Activated T-cell treated with anti-CD3 and anti-CD28 coated beads, Interleukin-2, amount 50 U/mL, for 4 hours (primary cell): ENCODE results near the gene MYO6. TPM values are rescaled to one million over a fixed set of nuclear protein-coding genes. Genes with fewer than 3 reads are reported as not detected.

Experiments
- ATAC-seq, 2 donors: fragments of 200-7000 bp; cut with Tn5 transposase; one replicate each; pipeline ENCODE4 v1.10.0; 2021
- DNase-seq: peaks from one replicate; pipeline ENCODE4 v3.0.0-alpha.2; 2020
- H3K27me3 Mint-ChIP-seq: one replicate; pipeline ENCODE4 v1.8.0; 2021; ENCODE audit warnings: low read depth, mixed read lengths
- H3K36me3 Mint-ChIP-seq: one replicate; pipeline ENCODE4 v1.8.0; 2022; ENCODE audit warnings: mixed read lengths; ENCODE audit not compliant: insufficient read depth
- H3K4me1 Mint-ChIP-seq: one replicate; pipeline ENCODE4 v1.8.0; 2021; ENCODE audit warnings: low read depth, mixed read lengths
- H3K4me3 Mint-ChIP-seq: one replicate; pipeline ENCODE4 v1.8.0; 2021; ENCODE audit warnings: mild to moderate bottlenecking, moderate library complexity, mixed read lengths
- H3K9me3 Mint-ChIP-seq: one replicate; pipeline ENCODE4 v1.8.0; 2021; ENCODE audit warnings: mixed read lengths
- total RNA-seq, 3 donors: library from RNA; stranded (reverse); gene quantifications; one replicate each; pipeline ENCODE4 v1.2.1, GENCODE V29; 2021

MYO6 gene
- total RNA-seq, 3 donors from 2014 or later, result 0.71 to 1.0 (median 0.92) TPM

DNA sequence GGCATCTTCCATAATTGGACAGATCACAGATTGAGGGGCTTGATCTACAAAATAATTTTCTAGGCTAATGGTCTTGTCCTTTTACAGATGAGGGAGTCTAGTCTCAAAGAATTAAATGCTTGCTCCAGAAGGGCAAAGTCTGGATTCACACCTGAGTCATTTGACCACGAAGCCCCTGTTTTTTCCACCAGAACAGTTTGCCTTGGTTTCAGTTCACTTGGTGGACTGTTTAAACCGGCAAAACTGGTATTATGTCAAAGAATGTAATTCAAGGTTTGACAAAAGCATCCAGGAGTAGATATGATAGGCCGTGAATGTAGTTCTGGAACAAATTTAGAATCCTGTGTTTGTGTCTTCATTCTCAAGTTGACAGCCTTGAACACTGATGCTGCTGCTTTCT, 3.3 kb downstream of the MYO6 start:
- H3K9me3 Mint-ChIP-seq, result no peaks in the 10 kb centered on the region
- H3K4me3 Mint-ChIP-seq, result no peak overlapping the region
- ATAC-seq (no peak), DNase-seq (no peak)
- peaks cover 8% of the 10 kb centered on the region for H3K4me1 Mint-ChIP-seq
- H3K36me3 Mint-ChIP-seq, result no peaks in the 10 kb centered on the region
- peaks cover 27% of the 10 kb centered on the region for H3K27me3 Mint-ChIP-seq

DNA sequence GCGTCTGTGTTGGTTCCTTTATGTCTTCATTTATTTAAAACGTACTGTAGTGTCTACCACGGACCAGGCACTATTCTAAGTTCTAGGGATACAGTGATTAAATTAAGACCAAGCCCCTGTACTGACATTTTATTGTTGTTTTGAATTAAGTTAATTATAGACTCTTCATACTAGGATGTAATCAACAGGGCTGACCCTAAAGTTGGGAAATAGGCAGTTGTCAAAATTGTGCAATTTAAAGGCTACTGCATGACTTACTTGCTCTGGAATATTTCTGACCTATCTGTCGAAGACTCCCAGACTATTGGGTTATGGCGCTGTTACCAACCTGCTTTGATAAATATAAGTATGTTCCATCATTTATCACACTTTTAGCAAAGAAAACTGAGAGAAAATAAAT, 6.7 kb downstream of the MYO6 start:
- no peak for ATAC-seq
- no peaks in the 10 kb centered on the region for H3K36me3 Mint-ChIP-seq
- no peaks in the 10 kb centered on the region for H3K9me3 Mint-ChIP-seq
- H3K4me3 Mint-ChIP-seq, result no peak overlapping the region
- H3K4me1 Mint-ChIP-seq, result no peaks in the 10 kb centered on the region
- DNase-seq, result no peak
- peaks cover 12% of the 10 kb centered on the region for H3K27me3 Mint-ChIP-seq

DNA sequence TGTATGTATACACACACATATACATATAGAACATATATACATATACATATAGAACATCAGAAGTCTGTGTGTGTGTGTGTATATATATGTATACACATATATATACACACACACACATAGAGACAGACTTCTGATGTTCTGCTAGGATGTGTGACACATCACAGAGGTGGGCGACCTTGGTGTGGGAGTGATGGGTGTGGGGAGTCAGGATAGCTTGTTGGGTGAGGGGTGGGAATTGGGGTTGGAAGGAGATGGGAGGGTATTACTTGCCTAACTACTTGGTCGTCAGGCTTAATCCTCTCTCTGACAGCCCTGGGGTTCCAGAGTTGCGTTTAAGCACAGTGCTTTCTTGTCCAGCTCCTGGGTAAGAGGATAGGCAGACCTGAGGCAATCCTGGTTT, 8.3 kb downstream of the MYO6 start:
- Mint-ChIP-seq H3K27me3 (peaks cover 11% of the 10 kb centered on the region), H3K4me1 (no peaks in the 10 kb centered on the region), H3K9me3 (no peaks in the 10 kb centered on the region), H3K4me3 (no peak overlapping the region), H3K36me3 (no peaks in the 10 kb centered on the region)
- ATAC-seq, result no peak
- DNase-seq, result no peak

DNA sequence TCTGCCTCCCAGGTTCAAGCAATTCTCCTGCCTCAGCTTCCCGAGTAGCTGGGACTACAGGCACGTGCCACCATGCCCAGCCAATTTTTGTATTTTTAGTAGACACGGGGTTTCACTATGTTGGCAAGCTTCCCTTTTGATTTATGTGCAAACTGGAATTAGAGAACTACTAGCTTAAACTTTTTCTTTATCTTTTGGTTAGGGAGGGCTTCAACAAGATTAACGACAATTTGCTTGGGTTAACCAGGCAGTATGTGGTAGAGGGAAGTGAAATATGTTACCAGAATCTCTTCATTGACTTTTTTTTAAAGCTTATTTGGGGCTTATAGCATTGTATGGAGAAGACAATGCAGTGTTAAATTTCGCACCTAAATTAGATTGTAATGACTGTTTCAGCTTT, 9.0 kb downstream of the MYO6 start:
- Mint-ChIP-seq H3K36me3 (no peaks in the 10 kb centered on the region), H3K4me1 (no peaks in the 10 kb centered on the region), H3K9me3 (no peaks in the 10 kb centered on the region), H3K27me3 (peaks cover 11% of the 10 kb centered on the region), H3K4me3 (no peak overlapping the region)
- ATAC-seq (no peak), DNase-seq (no peak)

DNA sequence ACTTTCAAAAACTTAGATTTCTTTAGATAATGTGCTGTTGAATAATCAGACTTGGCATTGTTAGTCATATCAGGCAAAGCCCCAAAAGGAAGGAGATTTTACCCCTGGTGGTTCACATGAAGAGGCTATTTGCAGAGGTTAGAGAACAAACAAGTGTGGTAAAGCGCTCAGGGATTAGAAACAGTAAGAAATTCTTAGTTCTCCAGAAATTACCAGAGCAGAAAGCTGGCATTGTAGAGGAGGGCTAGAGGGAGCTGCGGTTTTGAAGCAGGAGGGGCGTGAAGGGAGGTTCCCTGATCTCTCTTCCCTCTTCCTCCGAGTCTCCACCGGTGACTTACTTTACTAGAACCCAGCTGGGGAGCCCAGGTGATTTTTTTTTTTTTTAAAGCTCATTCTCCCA, 10.2 kb downstream of the MYO6 start:
- H3K4me3 Mint-ChIP-seq, result no peak overlapping the region
- no peaks in the 10 kb centered on the region for H3K4me1 Mint-ChIP-seq
- peaks cover 14% of the 10 kb centered on the region for H3K27me3 Mint-ChIP-seq
- no peaks in the 10 kb centered on the region for H3K9me3 Mint-ChIP-seq
- ATAC-seq, result no peak
- H3K36me3 Mint-ChIP-seq, result no peaks in the 10 kb centered on the region
- no peak for DNase-seq

DNA sequence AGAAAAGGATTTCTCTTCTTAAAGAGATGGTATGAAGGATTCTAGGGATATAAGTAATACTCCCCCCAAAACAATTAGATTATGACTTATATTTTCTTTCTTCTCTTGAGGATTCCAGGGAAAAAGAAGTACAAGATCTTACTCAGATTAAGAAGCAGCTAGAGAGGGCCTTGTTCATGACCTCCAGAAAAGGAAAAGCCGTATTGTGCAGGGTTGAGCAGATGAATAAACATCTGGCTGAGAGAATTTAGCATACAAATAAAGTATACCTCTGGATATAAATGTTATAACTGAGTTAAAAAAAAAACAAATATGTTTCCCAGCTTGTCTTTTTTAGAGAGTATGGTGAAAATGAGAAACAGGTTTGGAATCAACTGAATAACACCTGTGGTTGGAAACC, 11.3 kb downstream of the MYO6 start:
- H3K9me3 Mint-ChIP-seq, result no peaks in the 10 kb centered on the region
- no peaks in the 10 kb centered on the region for H3K36me3 Mint-ChIP-seq
- no peaks in the 10 kb centered on the region for H3K4me1 Mint-ChIP-seq

DNA sequence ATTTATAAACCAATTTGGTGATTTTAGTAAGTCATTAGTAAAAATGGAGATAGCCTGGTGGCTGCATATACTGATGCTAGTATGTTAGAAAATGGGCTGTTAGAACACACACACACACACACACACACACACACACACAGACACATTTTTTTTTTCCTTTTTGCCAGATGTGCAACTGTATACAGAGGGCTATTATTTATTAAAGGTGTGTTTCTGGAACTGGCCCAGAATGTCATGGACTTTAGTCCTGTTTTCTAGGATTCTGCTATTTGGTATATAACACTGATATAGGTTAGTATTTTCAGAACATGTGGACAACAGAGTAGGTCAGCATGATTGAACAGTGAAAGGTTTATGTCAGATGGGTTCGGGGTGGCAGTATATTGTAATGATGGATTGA, 12.4 kb downstream of the MYO6 start:
- Mint-ChIP-seq H3K4me1 (no peaks in the 10 kb centered on the region), H3K9me3 (no peaks in the 10 kb centered on the region), H3K36me3 (no peaks in the 10 kb centered on the region), H3K4me3 (no peak overlapping the region), H3K27me3 (peaks cover 17% of the 10 kb centered on the region)
- ATAC-seq, result no peak
- DNase-seq, result no peak

More for the DNA sequence above, 11.3 kb downstream of the MYO6 start:
- Mint-ChIP-seq H3K4me3 (no peak overlapping the region), H3K27me3 (peaks cover 19% of the 10 kb centered on the region)
- ATAC-seq, result no peak
- DNase-seq, result no peak

DNA sequence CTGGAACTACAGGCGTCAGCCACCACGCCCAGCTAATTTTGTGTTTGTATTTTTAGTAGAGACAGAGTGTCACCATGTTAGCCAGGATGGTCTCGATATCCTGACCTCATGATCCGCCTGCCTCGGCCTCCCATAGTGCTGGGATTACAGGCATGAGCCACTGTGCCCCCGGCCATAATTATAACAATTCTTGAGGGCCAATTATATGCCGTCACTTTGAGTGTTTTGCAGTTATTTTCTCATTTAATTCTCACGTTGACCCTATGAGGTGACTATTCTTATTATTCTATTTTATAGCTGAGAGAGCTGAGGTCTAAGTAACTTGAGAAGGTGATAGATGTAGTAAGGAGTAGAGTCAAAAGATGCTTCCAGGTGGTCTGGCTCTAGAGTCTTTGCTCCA, 13.0 kb downstream of the MYO6 start:
- ATAC-seq, result no peak

DNA sequence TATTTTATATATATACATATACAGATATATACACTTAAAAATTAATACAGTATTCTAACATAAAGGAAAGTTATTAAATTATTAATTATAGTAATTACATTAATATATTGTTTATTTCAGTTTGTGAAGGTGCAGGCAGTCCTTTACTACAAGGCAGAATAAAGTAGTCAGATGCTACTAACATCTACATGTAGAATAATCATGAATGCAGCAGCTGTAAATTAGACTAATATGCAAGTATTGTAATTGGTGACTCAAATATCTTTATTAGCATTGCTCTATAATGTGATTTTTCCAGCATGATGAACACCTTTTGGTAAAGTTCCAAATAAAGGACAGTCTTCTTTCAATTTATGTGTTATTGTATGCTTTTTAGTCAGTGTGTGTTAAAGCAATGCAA, 17.3 kb downstream of the MYO6 start:
- Mint-ChIP-seq H3K4me1 (no peaks in the 10 kb centered on the region), H3K9me3 (no peaks in the 10 kb centered on the region), H3K36me3 (no peaks in the 10 kb centered on the region), H3K4me3 (no peak overlapping the region), H3K27me3 (peaks cover 10% of the 10 kb centered on the region)
- no peak for ATAC-seq
- no peak for DNase-seq

More for the DNA sequence above, 13.0 kb downstream of the MYO6 start:
- Mint-ChIP-seq H3K9me3 (no peaks in the 10 kb centered on the region), H3K4me1 (no peaks in the 10 kb centered on the region), H3K27me3 (peaks cover 17% of the 10 kb centered on the region), H3K4me3 (no peak overlapping the region), H3K36me3 (no peaks in the 10 kb centered on the region)
- no peak for DNase-seq

DNA sequence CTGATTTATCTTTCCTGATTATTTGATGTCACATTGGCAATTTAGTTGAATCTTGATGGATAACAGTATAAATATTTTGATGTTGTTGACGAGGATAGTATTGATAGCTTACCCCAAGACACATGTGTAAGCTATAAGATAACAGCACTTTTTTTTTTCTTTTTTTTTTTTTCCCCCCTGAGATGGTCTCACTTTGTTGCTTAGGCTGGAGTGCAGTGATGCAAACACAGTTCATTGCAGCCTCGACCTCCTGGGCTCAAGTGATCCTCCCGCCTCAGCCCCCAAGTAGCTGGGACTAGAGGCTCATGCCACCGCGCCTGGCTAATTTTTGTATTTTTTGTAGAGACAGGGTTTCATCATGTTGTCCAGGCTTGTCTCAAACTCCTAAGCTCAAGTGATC, 21.8 kb downstream of the MYO6 start:
- ATAC-seq, result no peak
- H3K9me3 Mint-ChIP-seq, result no peaks in the 10 kb centered on the region
- peaks cover 2% of the 10 kb centered on the region for H3K27me3 Mint-ChIP-seq
- no peaks in the 10 kb centered on the region for H3K4me1 Mint-ChIP-seq
- H3K36me3 Mint-ChIP-seq, result no peaks in the 10 kb centered on the region
- no peak for DNase-seq
- H3K4me3 Mint-ChIP-seq, result no peak overlapping the region

DNA sequence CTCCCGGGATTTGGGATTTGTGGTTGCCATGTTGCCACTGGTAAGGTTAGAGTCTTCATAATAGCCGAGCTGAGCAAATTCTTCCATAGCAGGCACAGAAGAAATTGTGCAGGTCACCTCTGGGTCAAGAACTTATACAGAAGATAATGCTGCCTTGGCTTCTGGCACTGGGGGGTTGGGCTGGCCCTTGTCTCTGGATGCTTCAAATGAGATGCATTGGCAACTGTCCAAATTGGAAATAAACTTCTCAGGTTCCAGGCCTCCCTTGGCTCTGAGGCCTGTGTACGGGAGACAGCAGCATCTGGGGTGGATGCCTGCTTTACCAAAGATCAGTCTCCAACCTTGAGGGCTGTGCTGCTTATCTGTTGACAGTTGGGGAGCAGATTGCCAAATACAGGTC, 26.2 kb downstream of the MYO6 start:
- no peak for ATAC-seq
- Mint-ChIP-seq H3K9me3 (no peaks in the 10 kb centered on the region), H3K4me1 (no peaks in the 10 kb centered on the region), H3K4me3 (no peak overlapping the region), H3K27me3 (no peaks in the 10 kb centered on the region), H3K36me3 (no peaks in the 10 kb centered on the region)
- no peak for DNase-seq

DNA sequence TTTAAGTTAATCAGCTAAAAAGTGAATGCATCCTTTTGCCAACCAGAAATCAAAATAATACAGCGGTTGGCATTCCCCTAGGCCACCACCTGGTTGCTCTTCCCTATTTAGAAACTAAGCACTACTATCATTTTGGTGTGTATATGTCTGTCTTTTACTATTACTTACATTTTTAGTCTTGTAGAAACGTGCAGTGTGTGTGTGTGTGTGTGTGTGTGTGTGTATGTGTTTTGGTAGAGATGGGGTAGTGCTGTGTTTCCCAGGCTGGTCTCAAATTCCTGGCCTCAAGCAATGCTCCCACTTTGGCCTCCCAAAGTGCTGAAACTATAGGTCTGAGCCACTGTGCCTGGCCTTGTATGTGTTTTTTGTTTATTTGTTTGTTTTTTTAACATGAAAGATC, 27.4 kb downstream of the MYO6 start:
- Mint-ChIP-seq H3K27me3 (no peaks in the 10 kb centered on the region), H3K36me3 (no peaks in the 10 kb centered on the region), H3K4me1 (no peaks in the 10 kb centered on the region), H3K4me3 (no peak overlapping the region), H3K9me3 (no peaks in the 10 kb centered on the region)
- ATAC-seq, result no peak
- no peak for DNase-seq

DNA sequence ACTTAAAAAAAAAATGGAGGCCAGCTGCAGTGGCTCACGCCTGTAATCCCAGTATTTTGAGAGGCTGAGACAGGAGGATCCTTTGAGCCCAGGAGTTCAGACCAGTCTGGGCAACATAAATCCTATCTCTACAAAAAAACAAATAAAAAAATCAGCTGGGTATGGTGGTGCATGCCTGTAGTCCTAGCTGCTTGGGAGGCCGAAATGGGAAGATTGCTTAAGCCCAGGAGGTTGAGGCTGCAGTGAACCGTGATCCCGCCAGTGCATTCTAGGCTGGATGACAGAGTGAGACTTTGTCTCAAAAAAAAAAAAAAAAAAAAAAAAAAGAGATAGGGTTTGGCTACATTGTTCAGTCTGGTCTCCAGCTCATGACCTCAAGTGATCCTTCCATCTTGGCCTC, 29.7 kb downstream of the MYO6 start:
- peaks cover 6% of the 10 kb centered on the region for H3K27me3 Mint-ChIP-seq
- no peak overlapping the region for H3K4me3 Mint-ChIP-seq
- no peaks in the 10 kb centered on the region for H3K9me3 Mint-ChIP-seq
- no peaks in the 10 kb centered on the region for H3K36me3 Mint-ChIP-seq
- DNase-seq, result no peak
- H3K4me1 Mint-ChIP-seq, result peaks cover 2% of the 10 kb centered on the region
- ATAC-seq, result no peak

DNA sequence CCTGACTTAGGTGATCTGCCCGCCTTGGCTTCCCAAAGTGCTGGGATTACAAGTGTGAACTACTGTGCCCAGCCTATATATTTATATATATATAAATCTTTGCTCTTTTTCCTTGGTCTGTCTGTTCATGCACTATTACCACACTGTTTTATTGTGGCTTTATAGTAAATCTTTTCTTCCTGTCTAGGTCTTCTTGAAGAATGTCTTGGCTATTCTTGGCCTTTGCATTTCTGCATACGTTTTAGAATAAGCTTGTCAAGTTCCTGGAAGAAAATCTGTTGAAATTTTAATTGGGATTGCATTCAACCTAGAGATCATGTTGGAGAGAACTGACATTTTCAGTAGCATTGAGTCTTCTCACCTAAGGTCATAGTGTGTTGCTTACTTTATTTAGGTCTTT, 37.1 kb downstream of the MYO6 start:
- no peak overlapping the region for H3K4me3 Mint-ChIP-seq
- H3K9me3 Mint-ChIP-seq, result no peaks in the 10 kb centered on the region
- H3K36me3 Mint-ChIP-seq, result no peaks in the 10 kb centered on the region
- no peak for ATAC-seq
- peaks cover 2% of the 10 kb centered on the region for H3K4me1 Mint-ChIP-seq
- DNase-seq, result no peak
- H3K27me3 Mint-ChIP-seq, result peaks cover 14% of the 10 kb centered on the region

DNA sequence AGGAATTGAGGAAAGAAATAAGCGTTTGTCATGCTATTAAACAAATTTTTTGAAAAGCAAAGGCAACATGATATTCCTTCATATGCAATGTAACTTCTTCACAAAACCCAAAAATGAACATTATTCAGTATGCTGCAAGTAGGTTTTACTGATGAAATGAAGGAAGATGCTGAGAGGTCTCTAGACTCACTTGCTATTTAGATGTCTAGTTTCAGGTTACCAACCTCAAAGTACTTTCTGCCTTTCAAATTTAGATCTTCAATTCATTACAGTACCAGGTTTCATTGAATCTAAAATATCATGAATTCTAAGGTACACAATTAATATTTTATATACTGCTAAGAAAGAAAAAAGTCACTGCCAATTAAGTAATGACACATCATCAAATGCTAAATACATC, 39.9 kb downstream of the MYO6 start:
- Mint-ChIP-seq H3K36me3 (no peaks in the 10 kb centered on the region), H3K27me3 (peaks cover 8% of the 10 kb centered on the region), H3K4me1 (no peaks in the 10 kb centered on the region), H3K4me3 (no peak overlapping the region), H3K9me3 (no peaks in the 10 kb centered on the region)
- ATAC-seq (no peak), DNase-seq (no peak)

DNA sequence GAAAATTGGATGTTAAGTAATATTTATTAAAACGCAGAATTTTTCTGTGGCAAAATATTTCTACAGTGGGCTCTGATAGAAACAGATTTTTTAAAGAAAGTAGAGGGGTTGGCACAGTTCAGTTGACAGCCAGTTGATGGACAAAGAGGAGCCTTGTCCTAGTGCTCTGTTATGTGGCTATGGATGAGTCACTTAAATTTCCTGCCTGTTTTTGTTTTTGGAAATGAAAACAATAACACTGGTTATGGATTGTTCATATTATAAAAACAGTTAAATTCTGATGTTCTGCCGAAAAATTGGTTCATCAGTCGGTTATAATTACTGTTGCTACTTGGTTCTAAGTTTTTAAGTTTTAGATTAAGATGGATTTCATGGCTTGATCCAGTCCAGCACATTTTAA, 42.8 kb downstream of the MYO6 start:
- H3K36me3 Mint-ChIP-seq, result no peaks in the 10 kb centered on the region
- H3K4me3 Mint-ChIP-seq, result no peak overlapping the region
- DNase-seq (no peak), ATAC-seq (no peak)
- H3K9me3 Mint-ChIP-seq, result no peaks in the 10 kb centered on the region
- peaks cover 5% of the 10 kb centered on the region for H3K27me3 Mint-ChIP-seq
- H3K4me1 Mint-ChIP-seq, result no peaks in the 10 kb centered on the region
